SK-N-SH treated with all-trans-retinoic acid at 6 μM for 48 hours (cell line): ENCODE data around the gene MT1G.

Source experiments
- ARNTL ChIP-seq: fragments of 450-650 bp; formaldehyde crosslinking; IDR thresholded peaks from 2 replicates; pipeline ENCODE4 v1.5.0; 2020; ENCODE audit warnings: low read depth, mild to moderate bottlenecking, moderate library complexity, borderline replicate concordance
- ESRRG ChIP-seq: fragments of 250-450 bp; sonication (Bioruptor Pico); IDR thresholded peaks from 2 replicates; pipeline ENCODE4 v1.6.1; 2021; ENCODE audit warnings: mild to moderate bottlenecking
- OSR1 ChIP-seq: fragments of 250-450 bp; sonication (Bioruptor Pico); IDR thresholded peaks from 2 replicates; pipeline ENCODE4 v1.8.0; 2022; ENCODE audit warnings: moderate library complexity, mild to moderate bottlenecking, inconsistent platforms
- PPARA ChIP-seq: fragments of 250-450 bp; sonication (Bioruptor Pico); IDR thresholded peaks from 2 replicates; pipeline ENCODE4 v1.5.0; 2020; ENCODE audit warnings: mild to moderate bottlenecking, borderline replicate concordance
- TOX ChIP-seq: fragments of 250-450 bp; sonication (Bioruptor Pico); IDR thresholded peaks from 2 replicates; pipeline ENCODE4 v1.8.0; 2021; ENCODE audit warnings: mild to moderate bottlenecking, moderate library complexity, borderline replicate concordance
- ZFP3 ChIP-seq: fragments of 250-450 bp; sonication (Bioruptor Pico); IDR thresholded peaks from 2 replicates; pipeline ENCODE4 v1.5.0; 2020; ENCODE audit warnings: mild to moderate bottlenecking, moderate library complexity
- TF ChIP-seq, protein P1 (sequence below): fragments of 250-450 bp; sonication (Bioruptor Pico); IDR thresholded peaks from 2 replicates; pipeline ENCODE4 v1.5.1; 2020; ENCODE audit warnings: low read depth, mild to moderate bottlenecking, moderate library complexity

DNA sequence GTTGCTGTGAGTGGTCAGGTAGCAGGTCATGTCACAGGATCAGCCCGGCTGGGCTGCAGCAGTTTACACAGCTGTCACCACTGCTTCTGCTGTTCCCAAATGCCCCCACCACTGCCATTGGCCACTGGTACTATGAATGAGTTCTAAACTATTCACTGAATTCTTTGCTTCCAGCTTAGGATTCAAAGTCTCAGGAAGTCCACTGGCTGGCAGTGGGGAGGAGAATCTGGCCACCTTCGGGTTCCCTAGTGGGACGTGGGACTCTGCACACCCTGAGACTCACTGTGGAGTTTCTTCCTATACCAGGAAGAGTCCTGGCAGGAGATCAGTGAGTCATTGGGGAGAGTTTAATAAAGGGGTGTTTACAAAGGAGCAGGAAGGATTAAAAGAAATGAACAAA lies 21.3 kb upstream of the MT1G start:
- no peak for TF ChIP-seq PPARA (CRISPR knock-in tag)
- TF ChIP-seq, protein P1, sequence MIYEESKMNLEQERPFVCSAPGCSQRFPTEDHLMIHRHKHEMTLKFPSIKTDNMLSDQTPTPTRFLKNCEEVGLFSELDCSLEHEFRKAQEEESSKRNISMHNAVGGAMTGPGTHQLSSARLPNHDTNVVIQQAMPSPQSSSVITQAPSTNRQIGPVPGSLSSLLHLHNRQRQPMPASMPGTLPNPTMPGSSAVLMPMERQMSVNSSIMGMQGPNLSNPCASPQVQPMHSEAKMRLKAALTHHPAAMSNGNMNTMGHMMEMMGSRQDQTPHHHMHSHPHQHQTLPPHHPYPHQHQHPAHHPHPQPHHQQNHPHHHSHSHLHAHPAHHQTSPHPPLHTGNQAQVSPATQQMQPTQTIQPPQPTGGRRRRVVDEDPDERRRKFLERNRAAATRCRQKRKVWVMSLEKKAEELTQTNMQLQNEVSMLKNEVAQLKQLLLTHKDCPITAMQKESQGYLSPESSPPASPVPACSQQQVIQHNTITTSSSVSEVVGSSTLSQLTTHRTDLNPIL (CRISPR knock-in tag) = no peak
- TF ChIP-seq ARNTL (CRISPR knock-in tag) = no peak
- no peak for TF ChIP-seq ZFP3 (CRISPR knock-in tag)
- TF ChIP-seq TOX (CRISPR knock-in tag) = no peak
- no peak for TF ChIP-seq ESRRG
- no peak for TF ChIP-seq OSR1 (CRISPR knock-in tag)
